GM12878 (cell line): ENCODE results near the gene IFT88. TPM values are rescaled to one million over a fixed set of nuclear protein-coding genes. Genes with fewer than 3 reads are reported as not detected.

Experiments used
- ATAC-seq: fragments of 200-7000 bp; cut with Tn5 transposase; 3 replicates; pipeline ENCODE4 v1.9.1; 2020; ENCODE audit warnings: mild to moderate bottlenecking, moderate library complexity
- BruUV-seq: library from RNA; stranded (reverse); fragments of 400-500 nt; replicated peaks from 2 replicates; lab custom pipeline; 2021; lab: Mats Ljungman, UMichigan
- CTCF ChIA-PET: fragments of 300-600 bp; sonication (Branson Sonifier 250); formaldehyde crosslinking; extraction: SDS; loops from one replicate; lab custom pipeline; 2021; ENCODE audit warnings: inconsistent platforms; lab: Yijun Ruan, JAX
- POLR2A ChIA-PET: fragments of 350-600 bp; formaldehyde crosslinking; extraction: SDS; loops from one replicate; lab custom pipeline; 2021; ENCODE audit warnings: inconsistent platforms; lab: Charles Lee
- RAD21 ChIA-PET: fragments of 300-600 bp; sonication (Branson Sonifier 250); formaldehyde crosslinking; loops from one replicate; lab custom pipeline; 2023; ENCODE audit warnings: antibody characterized with exemption; ENCODE audit not compliant: unreplicated experiment; lab: Charles Lee
- SMC1A ChIA-PET: fragments of 300-600 bp; sonication (Branson Sonifier 250); formaldehyde crosslinking; loops from one replicate; lab custom pipeline; 2023; ENCODE audit not compliant: unreplicated experiment, uncharacterized antibody; lab: Charles Lee
- DNase-seq: peaks from one replicate; pipeline ENCODE4 v3.0.0-alpha.2; 2011; ENCODE audit warnings: low read depth, low spot score
- FAIRE-seq: peaks from 3 replicates; lab custom pipeline; 2011; peaks lifted over from hg19 to GRCh38; lab: Jason Lieb, UNC
- H2AFZ ChIP-seq: 2 replicates; pipeline ENCODE4 v1.6.0; 2011; ENCODE audit warnings: low read depth, low read length, control low read depth; ENCODE audit not compliant: control insufficient read depth
- H3K27ac ChIP-seq: 2 replicates; pipeline ENCODE4 v1.5.1; 2011; ENCODE audit warnings: control low read depth; ENCODE audit not compliant: control insufficient read depth, insufficient read depth
- H3K27me3 ChIP-seq, 2 experiments: replicated peaks in 1 of 2; 2 replicates each; pipeline versions ENCODE4 v1.6.0 to v1.6.1; 2011; ENCODE audit warnings: low read length in 1 of 2; ENCODE audit not compliant: control insufficient read depth in 2 of 2, insufficient read depth in 2 of 2
- H3K36me3 ChIP-seq, 2 experiments: 2 replicates each; pipeline ENCODE4 v1.5.1; 2011; ENCODE audit warnings: low read length in 1 of 2; ENCODE audit not compliant: control insufficient read depth in 2 of 2, insufficient read depth in 2 of 2
- H3K4me1 ChIP-seq: 2 replicates; pipeline ENCODE4 v1.6.1; 2011; ENCODE audit warnings: mild to moderate bottlenecking, low read length, moderate library complexity, mixed read lengths; ENCODE audit not compliant: control insufficient read depth, insufficient read depth
- H3K4me2 ChIP-seq: 2 replicates; pipeline ENCODE4 v1.6.0; 2011; ENCODE audit warnings: control low read depth; ENCODE audit not compliant: control insufficient read depth, insufficient read depth
- H3K4me3 ChIP-seq: fragments of 200-600 bp; sonication (generic); 2 replicates; pipeline ENCODE4 v1.5.1; 2016
- H3K79me2 ChIP-seq: 2 replicates; pipeline ENCODE4 v1.6.0; 2011; ENCODE audit warnings: low read length; ENCODE audit not compliant: control insufficient read depth, insufficient read depth
- H3K9ac ChIP-seq: 2 replicates; pipeline ENCODE4 v1.8.0; 2011; ENCODE audit warnings: low read length, control low read depth, mixed read lengths; ENCODE audit not compliant: control insufficient read depth, insufficient read depth
- H3K9me3 ChIP-seq: replicated peaks from 3 replicates; pipeline ENCODE4 v1.5.1; 2011; ENCODE audit warnings: mild to moderate bottlenecking, low read length; ENCODE audit not compliant: control insufficient read depth, insufficient read depth
- H4K20me1 ChIP-seq: 2 replicates; pipeline ENCODE4 v1.6.0; 2011; ENCODE audit not compliant: control insufficient read depth, insufficient read depth
- BHLHE40 ChIP-seq, 2 experiments: fragments of 450-650 bp in 1 of 2; IDR thresholded peaks; 2 replicates each; pipeline ENCODE4 v1.6.1; 2011 to 2017; ENCODE audit warnings: low read depth in 2 of 2, borderline replicate concordance in 1 of 2, improper control_type of control experiment in 1 of 2, low read length in 1 of 2, mild to moderate bottlenecking in 1 of 2
- GATAD2B ChIP-seq: fragments of 450-650 bp; conservative IDR thresholded peaks from 2 replicates; pipeline ENCODE4 v1.6.1; 2017; ENCODE audit warnings: low read depth, mild to moderate bottlenecking, moderate library complexity
- KDM1A ChIP-seq: fragments of 200-600 bp; sonication (generic); IDR thresholded peaks from 2 replicates; pipeline ENCODE4 v1.6.1; 2016; ENCODE audit warnings: borderline replicate concordance
- NFYB ChIP-seq: IDR thresholded peaks from 2 replicates; pipeline ENCODE4 v1.6.1; 2011; ENCODE audit warnings: low read depth, mild to moderate bottlenecking, low read length, improper control_type of control experiment, moderate library complexity; ENCODE audit not compliant: insufficient read depth
- PAX5 ChIP-seq: IDR thresholded peaks from 2 replicates; pipeline ENCODE4 v1.6.1; 2011; ENCODE audit warnings: low read depth, low read length, borderline replicate concordance
- RELA ChIP-seq: fragments of 450-650 bp; IDR thresholded peaks from 2 replicates; pipeline ENCODE4 v1.8.0; 2014; ENCODE audit warnings: borderline replicate concordance; ENCODE audit not compliant: partially characterized antibody
- SP1 ChIP-seq: IDR thresholded peaks from one replicate; pipeline ENCODE4 v1.6.1; 2011; ENCODE audit warnings: low read depth, low read length
- ZNF274 ChIP-seq: IDR thresholded peaks from one replicate; pipeline ENCODE4 v1.8.0; 2011; ENCODE audit not compliant: insufficient read length, insufficient read depth
- WGBS: methylation state at CpG from one replicate; pipeline ENCODE4 v1.1.6; 2016; ENCODE audit warnings: low lambda C conversion rate; ENCODE audit not compliant: insufficient replicate concordance, insufficient coverage; ENCODE audit errors: missing lambda C conversion rate; 5-methylcytosine and 5-hydroxymethylcytosine counted together
- in situ Hi-C: fragments of 300-500 bp; cut with MboI; formaldehyde crosslinking; loops from 9 replicates; pipeline ENCODE4 v1.14.3; 2018; ENCODE audit warnings: mixed read lengths
- intact Hi-C: fragments of 100-400 bp; cut with micrococcal nuclease; formaldehyde crosslinking; loops from one replicate; pipeline ENCODE4 v1.14.2; 2022; ENCODE audit not compliant: unreplicated experiment
- polyA plus RNA-seq, 11 experiments: library from polyadenylated mRNA; depleted of rRNA in 4 of 11; unstranded in 6 of 11; stranded (reverse) in 5 of 11; fragments of >200 nt; fragmentation: Nextera tagmentation in 4 of 11; fragmentation: Illumina TruSeq in 1 of 11; extraction: Ambion mirVana in 4 of 11; extraction: Trizol in 1 of 11; gene quantifications; 1 replicate in 1 of 11; 2 replicates in 10 of 11; pipeline versions ENCODE4 v1.2.1 to v1.2.3, GENCODE V29; 2011 to 2016; ENCODE audit warnings: inconsistent platforms in 2 of 11, missing spikeins in 2 of 11, low read depth in 1 of 11
- total RNA-seq, 4 experiments: library from RNA; depleted of rRNA in 3 of 4; stranded (reverse); fragments of >200 nt in 3 of 4; fragmentation: Illumina TruSeq in 1 of 4; extraction: Trizol in 1 of 4; gene quantifications; 2 replicates each; pipeline versions ENCODE4 v1.2.1 to v1.2.3, GENCODE V29; 2013 to 2021
- TF ChIP-seq, protein P1 (sequence below): fragments of 450-650 bp; conservative IDR thresholded peaks from 2 replicates; pipeline ENCODE4 v1.6.1; 2017; ENCODE audit warnings: mild to moderate bottlenecking, moderate library complexity
- TF ChIP-seq, protein P2 (sequence below): fragments of 450-650 bp; IDR thresholded peaks from 2 replicates; pipeline ENCODE4 v1.6.1; 2017; ENCODE audit warnings: mild to moderate bottlenecking

The IFT88 gene
- total and polyA plus RNA-seq, 10 of the 15 experiments (the other 5 are each of a cell fraction or from before 2014, with no cell fraction given) = 2.9 to 5.6 (median 4.1) TPM

DNA sequence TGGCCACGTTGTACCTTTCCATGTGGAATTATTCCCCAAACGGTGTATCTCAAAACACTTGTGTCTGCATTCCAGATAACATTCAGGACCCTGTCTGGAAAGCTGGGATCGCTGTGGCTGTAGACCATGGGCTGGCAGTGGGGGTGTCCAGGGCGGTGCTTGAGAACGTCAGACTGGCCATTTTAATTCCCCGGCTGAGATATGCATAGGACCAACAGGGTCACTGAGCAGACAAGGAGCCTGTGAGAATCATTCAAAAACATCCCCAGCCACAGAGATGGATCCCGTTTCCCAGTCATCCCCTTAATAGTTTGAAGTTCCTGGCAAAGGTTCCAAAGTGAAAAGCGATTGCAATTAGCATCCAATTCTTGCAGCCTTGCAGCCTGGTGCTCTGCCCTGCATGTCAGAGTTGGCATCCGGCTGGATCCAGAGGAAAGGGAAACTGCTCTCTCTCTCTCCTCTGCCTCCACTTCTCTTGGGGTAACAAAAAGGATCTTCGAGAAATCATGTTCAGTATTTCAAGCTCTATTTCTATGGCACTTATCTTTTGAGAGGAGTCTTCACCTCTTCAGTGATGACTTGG lies 41.6 kb downstream of the IFT88 start (continued):
- TF ChIP-seq, protein P1, sequence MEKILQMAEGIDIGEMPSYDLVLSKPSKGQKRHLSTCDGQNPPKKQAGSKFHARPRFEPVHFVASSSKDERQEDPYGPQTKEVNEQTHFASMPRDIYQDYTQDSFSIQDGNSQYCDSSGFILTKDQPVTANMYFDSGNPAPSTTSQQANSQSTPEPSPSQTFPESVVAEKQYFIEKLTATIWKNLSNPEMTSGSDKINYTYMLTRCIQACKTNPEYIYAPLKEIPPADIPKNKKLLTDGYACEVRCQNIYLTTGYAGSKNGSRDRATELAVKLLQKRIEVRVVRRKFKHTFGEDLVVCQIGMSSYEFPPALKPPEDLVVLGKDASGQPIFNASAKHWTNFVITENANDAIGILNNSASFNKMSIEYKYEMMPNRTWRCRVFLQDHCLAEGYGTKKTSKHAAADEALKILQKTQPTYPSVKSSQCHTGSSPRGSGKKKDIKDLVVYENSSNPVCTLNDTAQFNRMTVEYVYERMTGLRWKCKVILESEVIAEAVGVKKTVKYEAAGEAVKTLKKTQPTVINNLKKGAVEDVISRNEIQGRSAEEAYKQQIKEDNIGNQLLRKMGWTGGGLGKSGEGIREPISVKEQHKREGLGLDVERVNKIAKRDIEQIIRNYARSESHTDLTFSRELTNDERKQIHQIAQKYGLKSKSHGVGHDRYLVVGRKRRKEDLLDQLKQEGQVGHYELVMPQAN = no peak

DNA sequence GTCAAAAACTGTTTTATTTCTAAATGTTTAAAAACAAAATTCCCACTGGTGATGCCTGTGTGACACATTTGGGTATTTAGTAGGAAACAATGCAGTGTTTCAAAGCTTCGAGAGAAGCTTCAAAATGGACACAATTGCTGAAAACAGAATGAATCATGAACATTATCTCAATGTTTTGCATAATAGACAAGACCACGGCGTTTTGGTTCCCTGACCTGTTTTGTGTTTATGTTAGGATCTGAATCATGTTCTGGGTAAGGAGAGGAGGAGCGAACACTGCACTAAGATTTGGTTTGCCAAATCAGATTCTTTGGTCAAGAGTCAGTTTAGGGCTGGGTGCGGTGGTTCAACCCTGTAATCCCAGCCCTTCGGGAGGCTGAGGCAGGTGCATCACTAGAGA lies 42.2 kb downstream of the IFT88 start:
- CTCF ChIA-PET = no interaction called here
- FAIRE-seq = no peak
- H2AFZ ChIP-seq = no peak overlapping the region

More for the DNA sequence above, 42.2 kb downstream of the IFT88 start:
- Histone ChIP-seq H3K9me3 (no peaks in the 10 kb centered on the region), H3K4me2 (no peak overlapping the region), H3K27me3 (no peaks in the 10 kb centered on the region), H3K36me3 (no peaks in the 10 kb centered on the region), H3K4me1 (no peaks in the 10 kb centered on the region), H3K27ac (no peak overlapping the region), H4K20me1 (no peaks in the 10 kb centered on the region), H3K4me3 (no peak overlapping the region), H3K9ac (no peak overlapping the region), H3K79me2 (no peaks in the 10 kb centered on the region)
- in situ Hi-C loops = no loop called here
- TF ChIP-seq SP1 (no peak), RELA (no peak), PAX5 (no peak), KDM1A (no peak), GATAD2B (no peak), NFYB (no peak), ZNF274 (no peak), BHLHE40 (IDR thresholded peaks at IDR 0.05; ENCODE audit: borderline replicate concordance in 1 of 2, low read depth in 2 of 2, low read length in 1 of 2) (no peak)
- TF ChIP-seq, protein P2, sequence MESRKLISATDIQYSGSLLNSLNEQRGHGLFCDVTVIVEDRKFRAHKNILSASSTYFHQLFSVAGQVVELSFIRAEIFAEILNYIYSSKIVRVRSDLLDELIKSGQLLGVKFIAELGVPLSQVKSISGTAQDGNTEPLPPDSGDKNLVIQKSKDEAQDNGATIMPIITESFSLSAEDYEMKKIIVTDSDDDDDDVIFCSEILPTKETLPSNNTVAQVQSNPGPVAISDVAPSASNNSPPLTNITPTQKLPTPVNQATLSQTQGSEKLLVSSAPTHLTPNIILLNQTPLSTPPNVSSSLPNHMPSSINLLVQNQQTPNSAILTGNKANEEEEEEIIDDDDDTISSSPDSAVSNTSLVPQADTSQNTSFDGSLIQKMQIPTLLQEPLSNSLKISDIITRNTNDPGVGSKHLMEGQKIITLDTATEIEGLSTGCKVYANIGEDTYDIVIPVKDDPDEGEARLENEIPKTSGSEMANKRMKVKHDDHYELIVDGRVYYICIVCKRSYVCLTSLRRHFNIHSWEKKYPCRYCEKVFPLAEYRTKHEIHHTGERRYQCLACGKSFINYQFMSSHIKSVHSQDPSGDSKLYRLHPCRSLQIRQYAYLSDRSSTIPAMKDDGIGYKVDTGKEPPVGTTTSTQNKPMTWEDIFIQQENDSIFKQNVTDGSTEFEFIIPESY = no peak
- WGBS = 89% methylated on average over 6 of the region's 6 CpGs
- ChIA-PET RAD21 (no interaction called here), SMC1A (no interaction called here), POLR2A (no interaction called here)
- intact Hi-C loops = no loop called here
- no peak for DNase-seq
- ATAC-seq = no peak
- no TSS peak for BruUV-seq
